Coronary artery (tissue), 2 donors: Measurements from ENCODE around the gene TNS1.
"Not testable (repeated sequence)": the region's sequence is repeated elsewhere in the genome, so short reads cannot be mapped to it uniquely, and the experiment has no call there.

ENCODE experiments used
- DNase-seq: peaks from one replicate; pipeline ENCODE4 v3.0.0-alpha.2; 2017; ENCODE audit warnings: low spot score
- H3K27ac ChIP-seq, 2 donors: fragments of 200-600 bp; sonication (generic); one replicate each; pipeline ENCODE4 v1.5.1; 2016 to 2019
- H3K4me3 ChIP-seq: fragments of 200-600 bp; sonication (generic); 2 replicates; pipeline ENCODE4 v1.5.1; 2016; ENCODE audit warnings: mild to moderate bottlenecking, moderate library complexity
- TF ChIP-seq, protein P1 (sequence below): fragments of 200-600 bp; sonication (generic); IDR thresholded peaks from one replicate; pipeline ENCODE4 v1.5.1; 2019; ENCODE audit warnings: antibody characterized with exemption

TNS1 gene

DNA sequence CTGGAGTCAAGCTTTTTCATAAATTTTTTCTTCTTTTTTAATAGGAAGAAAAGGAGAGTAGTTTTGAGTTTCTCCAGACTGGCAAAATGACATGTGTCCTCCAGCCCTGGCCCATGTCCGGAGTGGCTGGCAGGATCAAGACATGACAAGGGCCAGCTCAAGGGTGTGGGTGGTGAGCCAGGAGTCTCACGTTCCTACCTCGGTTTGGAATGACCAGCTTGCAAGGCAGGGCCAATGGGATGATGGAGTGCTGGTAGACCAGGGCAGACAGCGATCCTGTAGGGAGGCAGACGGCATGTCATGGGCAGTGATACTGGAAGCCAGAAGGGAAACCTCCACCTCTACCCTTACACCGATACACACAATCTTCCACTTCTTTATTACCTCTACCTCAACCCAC lies 190.6 kb downstream of the TNS1 start:
- TF ChIP-seq, protein P1, sequence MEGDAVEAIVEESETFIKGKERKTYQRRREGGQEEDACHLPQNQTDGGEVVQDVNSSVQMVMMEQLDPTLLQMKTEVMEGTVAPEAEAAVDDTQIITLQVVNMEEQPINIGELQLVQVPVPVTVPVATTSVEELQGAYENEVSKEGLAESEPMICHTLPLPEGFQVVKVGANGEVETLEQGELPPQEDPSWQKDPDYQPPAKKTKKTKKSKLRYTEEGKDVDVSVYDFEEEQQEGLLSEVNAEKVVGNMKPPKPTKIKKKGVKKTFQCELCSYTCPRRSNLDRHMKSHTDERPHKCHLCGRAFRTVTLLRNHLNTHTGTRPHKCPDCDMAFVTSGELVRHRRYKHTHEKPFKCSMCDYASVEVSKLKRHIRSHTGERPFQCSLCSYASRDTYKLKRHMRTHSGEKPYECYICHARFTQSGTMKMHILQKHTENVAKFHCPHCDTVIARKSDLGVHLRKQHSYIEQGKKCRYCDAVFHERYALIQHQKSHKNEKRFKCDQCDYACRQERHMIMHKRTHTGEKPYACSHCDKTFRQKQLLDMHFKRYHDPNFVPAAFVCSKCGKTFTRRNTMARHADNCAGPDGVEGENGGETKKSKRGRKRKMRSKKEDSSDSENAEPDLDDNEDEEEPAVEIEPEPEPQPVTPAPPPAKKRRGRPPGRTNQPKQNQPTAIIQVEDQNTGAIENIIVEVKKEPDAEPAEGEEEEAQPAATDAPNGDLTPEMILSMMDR, result no peak
- H3K27ac ChIP-seq, result peak overlapping the region in 1 of 2 donors; percentile 38
- no peak overlapping the region for H3K4me3 ChIP-seq
- DNase-seq, result no peak

DNA sequence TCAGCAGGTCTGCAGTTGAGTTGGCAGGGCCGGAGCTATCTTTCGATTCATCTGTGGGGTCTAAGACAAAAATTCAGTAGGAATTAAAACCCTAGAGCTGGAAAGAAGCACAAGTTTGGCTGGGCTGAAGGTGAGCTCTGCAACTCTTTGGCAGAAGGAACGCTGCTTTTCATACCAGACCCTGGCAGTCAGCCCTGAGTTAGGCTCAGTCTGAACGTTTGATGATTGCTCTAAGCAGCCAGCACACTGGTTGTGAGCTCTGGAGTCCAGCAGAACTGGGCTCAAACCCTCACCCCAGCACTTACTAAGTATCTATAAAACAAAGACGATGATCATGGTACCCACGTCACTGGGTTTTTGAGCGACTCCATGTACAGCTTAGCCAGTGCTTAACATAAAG lies 192.5 kb downstream of the TNS1 start:
- no peak for DNase-seq
- TF ChIP-seq, protein P1, result no peak
- H3K27ac ChIP-seq, result no peak overlapping the region
- H3K4me3 ChIP-seq, result no peak overlapping the region

DNA sequence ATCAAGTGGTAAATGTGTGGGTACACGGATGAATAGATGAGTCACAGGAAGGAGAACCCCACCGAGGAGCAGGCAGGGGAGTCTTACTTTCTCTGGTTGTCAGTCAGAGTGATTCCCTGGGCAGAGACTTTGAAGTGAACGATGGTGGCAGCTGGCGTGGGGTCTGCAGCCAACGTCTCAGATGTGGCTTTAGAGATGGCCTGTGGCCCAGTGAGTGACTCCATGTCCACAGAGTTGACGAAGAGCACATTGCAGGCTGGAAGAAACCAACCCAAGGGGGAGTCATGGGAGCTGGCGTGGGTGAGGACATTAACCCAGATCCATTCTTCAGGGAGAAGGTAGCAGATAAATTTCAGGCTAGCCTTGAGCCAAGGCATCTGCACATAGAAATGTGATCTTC lies 193.1 kb downstream of the TNS1 start:
- H3K4me3 ChIP-seq, result no peak overlapping the region
- H3K27ac ChIP-seq, result no peak overlapping the region
- DNase-seq, result no peak
- TF ChIP-seq, protein P1, result no peak

DNA sequence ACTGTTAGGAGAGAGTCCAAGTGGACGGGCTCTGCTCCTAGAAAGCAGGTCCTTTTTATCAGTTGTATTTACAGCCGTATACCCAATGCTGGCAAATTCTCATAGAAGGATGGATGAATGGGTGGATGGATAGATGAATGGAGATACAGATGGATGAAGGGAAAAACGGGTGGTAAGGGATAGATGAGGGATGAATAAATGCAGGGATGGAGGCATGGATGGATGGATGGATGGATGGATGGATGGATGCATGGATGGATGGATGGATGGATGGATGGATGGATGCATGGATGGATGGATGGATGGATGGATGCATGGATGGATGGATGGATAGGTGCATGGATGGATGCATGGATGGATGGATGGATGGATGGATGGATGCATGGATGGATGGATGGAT lies 193.8 kb downstream of the TNS1 start:
- not testable (repeated sequence) for H3K27ac ChIP-seq, DNase-seq, H3K4me3 ChIP-seq

DNA sequence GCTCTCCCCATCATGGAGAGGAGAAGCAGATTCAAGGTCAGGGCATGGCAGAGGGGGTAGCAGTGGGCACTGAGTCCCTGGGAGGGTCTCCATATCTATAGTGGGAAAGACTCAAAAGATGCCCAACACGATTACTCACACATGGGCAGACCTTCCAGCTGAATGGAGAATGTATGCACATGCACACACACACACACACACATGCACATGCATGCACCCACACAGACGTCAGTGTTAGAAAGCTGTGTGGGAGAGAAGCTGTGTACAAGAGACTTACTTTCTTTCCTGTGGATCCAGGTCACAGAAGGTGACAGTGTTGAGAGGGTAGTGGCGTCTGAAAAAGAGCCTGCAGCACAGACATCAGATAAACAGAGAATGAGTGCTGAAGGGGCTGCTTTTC lies 194.5 kb downstream of the TNS1 start:
- Histone ChIP-seq H3K4me3 (no peak overlapping the region), H3K27ac (peak overlapping the region in 1 of 2 donors; percentile 90)
- DNase-seq, result no peak
- TF ChIP-seq, protein P1, result no peak

DNA sequence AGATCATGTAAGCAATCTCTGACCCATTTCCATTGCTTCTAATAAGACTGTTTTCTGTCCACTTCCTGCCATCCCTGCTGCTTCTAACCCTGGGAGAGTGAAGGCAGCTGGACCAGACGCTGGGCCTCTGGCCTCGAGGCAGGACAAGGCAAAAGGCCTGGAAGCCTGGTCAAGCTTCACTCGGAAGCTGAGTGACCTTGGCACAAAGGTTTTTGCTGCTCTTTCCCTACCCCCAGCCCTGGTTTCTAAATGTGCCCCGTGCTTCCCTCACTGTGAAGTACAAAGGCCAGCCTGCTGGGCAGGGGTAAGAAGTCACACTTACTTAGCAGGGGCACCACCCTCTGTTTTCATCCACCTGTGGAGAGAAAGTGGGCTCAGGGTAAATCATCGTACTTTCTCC lies 195.0 kb downstream of the TNS1 start:
- H3K4me3 ChIP-seq, result no peak overlapping the region
- H3K27ac ChIP-seq, result peak overlapping the region in 1 of 2 donors; percentile 90
- TF ChIP-seq, protein P1, result no peak
- DNase-seq, result no peak

DNA sequence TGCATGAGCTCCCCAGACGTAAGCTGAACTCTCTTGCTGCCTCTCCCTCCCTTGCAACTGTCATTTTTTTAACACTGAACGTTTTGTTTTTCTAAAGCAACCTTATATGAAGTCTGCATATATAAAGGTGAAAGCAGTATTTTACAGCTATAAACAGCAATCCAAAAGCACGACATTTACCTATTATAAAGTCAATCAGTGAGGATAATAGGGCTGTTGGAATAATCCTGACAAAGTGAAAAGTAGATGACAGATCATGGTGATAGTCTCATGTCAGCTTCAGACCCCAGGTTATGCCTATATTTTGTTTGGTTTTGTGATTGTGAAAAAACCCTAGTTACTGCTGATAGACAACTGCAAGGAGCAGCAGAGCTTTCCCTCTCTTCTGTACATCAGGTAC lies 195.8 kb downstream of the TNS1 start:
- H3K27ac ChIP-seq, result peak overlapping the region in 1 of 2 donors; percentile 90
- no peak for DNase-seq
- TF ChIP-seq, protein P1, result no peak
- no peak overlapping the region for H3K4me3 ChIP-seq

DNA sequence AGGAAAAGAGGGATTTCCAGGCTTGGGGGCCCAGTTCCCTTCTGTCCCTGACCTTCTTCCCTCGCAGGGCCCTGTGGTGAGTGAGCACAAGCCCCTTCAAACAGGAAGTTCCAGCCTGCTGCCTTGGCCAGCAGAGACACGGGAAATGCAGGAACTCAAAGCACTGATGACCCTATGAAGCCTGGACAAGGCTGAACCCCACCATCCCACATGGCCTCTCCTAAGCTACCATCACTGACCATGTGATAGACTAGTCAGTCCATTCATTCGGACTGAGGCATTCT lies 196.4 kb downstream of the TNS1 start:
- Histone ChIP-seq H3K4me3 (no peak overlapping the region), H3K27ac (peak overlapping the region; percentile 47 to 90)
- no peak for DNase-seq
- TF ChIP-seq, protein P1, result no peak
